H1 (cell line): ENCODE results near the gene TRAPPC12. TPM values are rescaled to one million over a fixed set of nuclear protein-coding genes. Genes with fewer than 3 reads are reported as not detected.

Experiments used
- polyA plus RNA-seq, 7 experiments: library from polyadenylated mRNA; depleted of rRNA in 3 of 7; stranded (reverse) in 5 of 7; unstranded in 2 of 7; fragments of >200 nt in 5 of 7; fragments of 200-250 nt in 2 of 7; gene quantifications; 1 replicate in 5 of 7; 2 replicates in 1 of 7; 4 replicates in 1 of 7; pipeline versions ENCODE4 v1.2.1 to v1.2.3, GENCODE V29; 2011 to 2013; ENCODE audit warnings: missing spikeins in 2 of 7, mixed read lengths in 2 of 7
- total RNA-seq: library from RNA; stranded (reverse); fragmentation: NEBNext Ultra II Directional; extraction: Animal tissue kit (Norgen Biotek cat#: 25700); gene quantifications from 2 replicates; pipeline ENCODE4 v1.2.1, GENCODE V29; 2021
- TF ChIP-seq, protein P1 (sequence below): fragments of 300-600 bp; sonication (generic); IDR thresholded peaks from 2 replicates; pipeline ENCODE4 v1.7.1; 2012; ENCODE audit warnings: low read length, moderate library complexity, mild to moderate bottlenecking, inconsistent platforms; ENCODE audit not compliant: insufficient replicate concordance

Gene TRAPPC12
- total and polyA plus RNA-seq, 2 of the 8 experiments (the other 6 are each of a cell fraction or from before 2014, with no cell fraction given) = 35.0 to 67.3 TPM

- TF ChIP-seq, protein P1, sequence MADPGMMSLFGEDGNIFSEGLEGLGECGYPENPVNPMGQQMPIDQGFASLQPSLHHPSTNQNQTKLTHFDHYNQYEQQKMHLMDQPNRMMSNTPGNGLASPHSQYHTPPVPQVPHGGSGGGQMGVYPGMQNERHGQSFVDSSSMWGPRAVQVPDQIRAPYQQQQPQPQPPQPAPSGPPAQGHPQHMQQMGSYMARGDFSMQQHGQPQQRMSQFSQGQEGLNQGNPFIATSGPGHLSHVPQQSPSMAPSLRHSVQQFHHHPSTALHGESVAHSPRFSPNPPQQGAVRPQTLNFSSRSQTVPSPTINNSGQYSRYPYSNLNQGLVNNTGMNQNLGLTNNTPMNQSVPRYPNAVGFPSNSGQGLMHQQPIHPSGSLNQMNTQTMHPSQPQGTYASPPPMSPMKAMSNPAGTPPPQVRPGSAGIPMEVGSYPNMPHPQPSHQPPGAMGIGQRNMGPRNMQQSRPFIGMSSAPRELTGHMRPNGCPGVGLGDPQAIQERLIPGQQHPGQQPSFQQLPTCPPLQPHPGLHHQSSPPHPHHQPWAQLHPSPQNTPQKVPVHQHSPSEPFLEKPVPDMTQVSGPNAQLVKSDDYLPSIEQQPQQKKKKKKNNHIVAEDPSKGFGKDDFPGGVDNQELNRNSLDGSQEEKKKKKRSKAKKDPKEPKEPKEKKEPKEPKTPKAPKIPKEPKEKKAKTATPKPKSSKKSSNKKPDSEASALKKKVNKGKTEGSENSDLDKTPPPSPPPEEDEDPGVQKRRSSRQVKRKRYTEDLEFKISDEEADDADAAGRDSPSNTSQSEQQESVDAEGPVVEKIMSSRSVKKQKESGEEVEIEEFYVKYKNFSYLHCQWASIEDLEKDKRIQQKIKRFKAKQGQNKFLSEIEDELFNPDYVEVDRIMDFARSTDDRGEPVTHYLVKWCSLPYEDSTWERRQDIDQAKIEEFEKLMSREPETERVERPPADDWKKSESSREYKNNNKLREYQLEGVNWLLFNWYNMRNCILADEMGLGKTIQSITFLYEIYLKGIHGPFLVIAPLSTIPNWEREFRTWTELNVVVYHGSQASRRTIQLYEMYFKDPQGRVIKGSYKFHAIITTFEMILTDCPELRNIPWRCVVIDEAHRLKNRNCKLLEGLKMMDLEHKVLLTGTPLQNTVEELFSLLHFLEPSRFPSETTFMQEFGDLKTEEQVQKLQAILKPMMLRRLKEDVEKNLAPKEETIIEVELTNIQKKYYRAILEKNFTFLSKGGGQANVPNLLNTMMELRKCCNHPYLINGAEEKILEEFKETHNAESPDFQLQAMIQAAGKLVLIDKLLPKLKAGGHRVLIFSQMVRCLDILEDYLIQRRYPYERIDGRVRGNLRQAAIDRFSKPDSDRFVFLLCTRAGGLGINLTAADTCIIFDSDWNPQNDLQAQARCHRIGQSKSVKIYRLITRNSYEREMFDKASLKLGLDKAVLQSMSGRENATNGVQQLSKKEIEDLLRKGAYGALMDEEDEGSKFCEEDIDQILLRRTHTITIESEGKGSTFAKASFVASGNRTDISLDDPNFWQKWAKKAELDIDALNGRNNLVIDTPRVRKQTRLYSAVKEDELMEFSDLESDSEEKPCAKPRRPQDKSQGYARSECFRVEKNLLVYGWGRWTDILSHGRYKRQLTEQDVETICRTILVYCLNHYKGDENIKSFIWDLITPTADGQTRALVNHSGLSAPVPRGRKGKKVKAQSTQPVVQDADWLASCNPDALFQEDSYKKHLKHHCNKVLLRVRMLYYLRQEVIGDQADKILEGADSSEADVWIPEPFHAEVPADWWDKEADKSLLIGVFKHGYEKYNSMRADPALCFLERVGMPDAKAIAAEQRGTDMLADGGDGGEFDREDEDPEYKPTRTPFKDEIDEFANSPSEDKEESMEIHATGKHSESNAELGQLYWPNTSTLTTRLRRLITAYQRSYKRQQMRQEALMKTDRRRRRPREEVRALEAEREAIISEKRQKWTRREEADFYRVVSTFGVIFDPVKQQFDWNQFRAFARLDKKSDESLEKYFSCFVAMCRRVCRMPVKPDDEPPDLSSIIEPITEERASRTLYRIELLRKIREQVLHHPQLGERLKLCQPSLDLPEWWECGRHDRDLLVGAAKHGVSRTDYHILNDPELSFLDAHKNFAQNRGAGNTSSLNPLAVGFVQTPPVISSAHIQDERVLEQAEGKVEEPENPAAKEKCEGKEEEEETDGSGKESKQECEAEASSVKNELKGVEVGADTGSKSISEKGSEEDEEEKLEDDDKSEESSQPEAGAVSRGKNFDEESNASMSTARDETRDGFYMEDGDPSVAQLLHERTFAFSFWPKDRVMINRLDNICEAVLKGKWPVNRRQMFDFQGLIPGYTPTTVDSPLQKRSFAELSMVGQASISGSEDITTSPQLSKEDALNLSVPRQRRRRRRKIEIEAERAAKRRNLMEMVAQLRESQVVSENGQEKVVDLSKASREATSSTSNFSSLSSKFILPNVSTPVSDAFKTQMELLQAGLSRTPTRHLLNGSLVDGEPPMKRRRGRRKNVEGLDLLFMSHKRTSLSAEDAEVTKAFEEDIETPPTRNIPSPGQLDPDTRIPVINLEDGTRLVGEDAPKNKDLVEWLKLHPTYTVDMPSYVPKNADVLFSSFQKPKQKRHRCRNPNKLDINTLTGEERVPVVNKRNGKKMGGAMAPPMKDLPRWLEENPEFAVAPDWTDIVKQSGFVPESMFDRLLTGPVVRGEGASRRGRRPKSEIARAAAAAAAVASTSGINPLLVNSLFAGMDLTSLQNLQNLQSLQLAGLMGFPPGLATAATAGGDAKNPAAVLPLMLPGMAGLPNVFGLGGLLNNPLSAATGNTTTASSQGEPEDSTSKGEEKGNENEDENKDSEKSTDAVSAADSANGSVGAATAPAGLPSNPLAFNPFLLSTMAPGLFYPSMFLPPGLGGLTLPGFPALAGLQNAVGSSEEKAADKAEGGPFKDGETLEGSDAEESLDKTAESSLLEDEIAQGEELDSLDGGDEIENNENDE = no peak
- TF ChIP-seq, all 59 proteins: peak for 0
Observed at GRCh38 chr2:3396920-3397559, 17.5 kb downstream of the TRAPPC12 start (continued).
